Mucosa of descending colon (tissue), 3 donors: ENCODE measurements around the gene PIPOX. TPM values are rescaled to one million over a fixed set of nuclear protein-coding genes. Genes with fewer than 3 reads are reported as not detected.

Source experiments
- ATAC-seq: fragments of 200-7000 bp; cut with Tn5 transposase; one replicate; pipeline ENCODE4 v1.9.1; 2020; ENCODE audit warnings: mild to moderate bottlenecking, moderate library complexity
- DNase-seq, 3 donors: peaks; one replicate each; pipeline ENCODE4 v3.0.0-alpha.2; 2020
- H3K36me3 ChIP-seq: fragments of 200-600 bp; one replicate; pipeline ENCODE4 v1.8.0; 2021; ENCODE audit warnings: low read depth, mild to moderate bottlenecking
- H3K4me1 ChIP-seq: fragments of 200-600 bp; one replicate; pipeline ENCODE4 v1.8.0; 2021; ENCODE audit warnings: low read depth, mild to moderate bottlenecking
- H3K4me3 ChIP-seq: fragments of 200-600 bp; one replicate; pipeline ENCODE4 v1.8.0; 2021; ENCODE audit warnings: mild to moderate bottlenecking
- H3K9me3 ChIP-seq: fragments of 200-600 bp; one replicate; pipeline ENCODE4 v1.8.0; 2021; ENCODE audit warnings: mild to moderate bottlenecking
- intact Hi-C, 2 donors: fragments of 100-400 bp; cut with DNase I in 1 of 2; cut with micrococcal nuclease in 1 of 2; formaldehyde crosslinking; loops; one replicate each; pipeline versions ENCODE4 v1.11.0 to v1.11.1; 2022; cut with DNase I, micrococcal nuclease
- total RNA-seq, 3 donors: library from RNA; stranded (reverse); fragmentation: NEBNext Ultra II Directional in 2 of 3; extraction: Animal tissue kit (Norgen Biotek cat#: 25700) in 2 of 3; gene quantifications; one replicate each; pipeline versions ENCODE4 v1.2.1 to v1.2.4, GENCODE V29; 2021 to 2023
- TF ChIP-seq, protein P1 (sequence below): fragments of 200-600 bp; IDR thresholded peaks from one replicate; pipeline ENCODE4 v1.8.0; 2022; ENCODE audit warnings: antibody characterized with exemption, mild to moderate bottlenecking
- donor health status: DM: no; HTN: no; CAD: no; lungs with moderate emphysema.
- donor health status: DM: no; HTN: no; CAD: no.
- donor health status: DM: no; HTN: yes; CAD: no.

PIPOX gene
- total RNA-seq, 3 donors from 2014 or later, result 0.75 to 7.4 (median 1.3) TPM

DNA sequence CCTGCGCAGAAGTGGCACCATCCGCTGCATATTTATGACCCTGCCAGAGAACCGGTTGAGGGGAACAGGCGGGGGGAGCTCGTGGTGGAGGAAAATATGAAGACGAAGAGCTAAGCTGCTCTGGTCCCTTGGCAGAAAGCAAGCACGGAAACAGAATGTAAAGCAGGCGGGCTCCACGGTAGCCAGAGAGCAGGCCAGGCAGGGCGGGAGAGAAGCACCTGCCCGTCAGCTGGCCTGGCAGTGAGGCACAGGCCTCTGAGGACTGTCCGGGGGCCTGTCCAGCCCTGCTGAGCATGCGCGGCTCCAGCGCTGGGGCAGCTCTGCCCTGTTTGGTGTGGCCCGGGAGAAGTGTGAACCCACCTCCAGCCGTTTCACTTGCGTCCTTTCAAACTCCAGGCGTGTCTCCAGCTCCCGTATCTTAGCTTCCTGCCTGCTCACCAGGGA lies 46.7 kb downstream of the PIPOX start:
- intact Hi-C loops, result no loop called here
- DNase-seq, result no peak
- TF ChIP-seq, protein P1, sequence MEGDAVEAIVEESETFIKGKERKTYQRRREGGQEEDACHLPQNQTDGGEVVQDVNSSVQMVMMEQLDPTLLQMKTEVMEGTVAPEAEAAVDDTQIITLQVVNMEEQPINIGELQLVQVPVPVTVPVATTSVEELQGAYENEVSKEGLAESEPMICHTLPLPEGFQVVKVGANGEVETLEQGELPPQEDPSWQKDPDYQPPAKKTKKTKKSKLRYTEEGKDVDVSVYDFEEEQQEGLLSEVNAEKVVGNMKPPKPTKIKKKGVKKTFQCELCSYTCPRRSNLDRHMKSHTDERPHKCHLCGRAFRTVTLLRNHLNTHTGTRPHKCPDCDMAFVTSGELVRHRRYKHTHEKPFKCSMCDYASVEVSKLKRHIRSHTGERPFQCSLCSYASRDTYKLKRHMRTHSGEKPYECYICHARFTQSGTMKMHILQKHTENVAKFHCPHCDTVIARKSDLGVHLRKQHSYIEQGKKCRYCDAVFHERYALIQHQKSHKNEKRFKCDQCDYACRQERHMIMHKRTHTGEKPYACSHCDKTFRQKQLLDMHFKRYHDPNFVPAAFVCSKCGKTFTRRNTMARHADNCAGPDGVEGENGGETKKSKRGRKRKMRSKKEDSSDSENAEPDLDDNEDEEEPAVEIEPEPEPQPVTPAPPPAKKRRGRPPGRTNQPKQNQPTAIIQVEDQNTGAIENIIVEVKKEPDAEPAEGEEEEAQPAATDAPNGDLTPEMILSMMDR, result no peak
- no peaks in the 10 kb centered on the region for H3K4me1 ChIP-seq
- ATAC-seq, result no peak
- no peak overlapping the region for H3K4me3 ChIP-seq
- H3K36me3 ChIP-seq, result peaks cover 8% of the 10 kb centered on the region
- H3K9me3 ChIP-seq, result no peaks in the 10 kb centered on the region

DNA sequence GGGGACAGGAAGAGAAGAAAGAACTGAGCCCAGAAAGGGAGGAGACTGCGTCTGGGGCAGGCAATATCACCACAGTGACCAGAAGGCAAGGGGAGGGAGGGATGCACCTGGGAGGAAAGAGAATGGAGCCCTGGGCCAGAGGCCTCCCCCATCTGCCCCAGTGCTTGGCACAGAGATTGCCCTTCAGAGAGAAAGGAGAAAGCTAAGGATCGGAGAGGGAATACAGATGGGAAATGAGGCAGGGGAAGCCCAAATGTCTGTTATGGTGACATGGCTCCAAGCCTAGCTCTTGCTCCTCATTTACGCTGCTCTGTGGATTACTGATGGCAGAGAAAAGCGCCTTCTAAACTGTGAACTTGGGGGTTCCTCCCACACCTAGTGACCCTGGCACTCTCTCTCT lies 47.2 kb downstream of the PIPOX start:
- Histone ChIP-seq H3K4me3 (no peak overlapping the region), H3K4me1 (no peaks in the 10 kb centered on the region), H3K36me3 (peaks cover 8% of the 10 kb centered on the region), H3K9me3 (no peaks in the 10 kb centered on the region)
- intact Hi-C loops, result no loop called here
- TF ChIP-seq, protein P1, result no peak
- DNase-seq (no peak), ATAC-seq (no peak)

DNA sequence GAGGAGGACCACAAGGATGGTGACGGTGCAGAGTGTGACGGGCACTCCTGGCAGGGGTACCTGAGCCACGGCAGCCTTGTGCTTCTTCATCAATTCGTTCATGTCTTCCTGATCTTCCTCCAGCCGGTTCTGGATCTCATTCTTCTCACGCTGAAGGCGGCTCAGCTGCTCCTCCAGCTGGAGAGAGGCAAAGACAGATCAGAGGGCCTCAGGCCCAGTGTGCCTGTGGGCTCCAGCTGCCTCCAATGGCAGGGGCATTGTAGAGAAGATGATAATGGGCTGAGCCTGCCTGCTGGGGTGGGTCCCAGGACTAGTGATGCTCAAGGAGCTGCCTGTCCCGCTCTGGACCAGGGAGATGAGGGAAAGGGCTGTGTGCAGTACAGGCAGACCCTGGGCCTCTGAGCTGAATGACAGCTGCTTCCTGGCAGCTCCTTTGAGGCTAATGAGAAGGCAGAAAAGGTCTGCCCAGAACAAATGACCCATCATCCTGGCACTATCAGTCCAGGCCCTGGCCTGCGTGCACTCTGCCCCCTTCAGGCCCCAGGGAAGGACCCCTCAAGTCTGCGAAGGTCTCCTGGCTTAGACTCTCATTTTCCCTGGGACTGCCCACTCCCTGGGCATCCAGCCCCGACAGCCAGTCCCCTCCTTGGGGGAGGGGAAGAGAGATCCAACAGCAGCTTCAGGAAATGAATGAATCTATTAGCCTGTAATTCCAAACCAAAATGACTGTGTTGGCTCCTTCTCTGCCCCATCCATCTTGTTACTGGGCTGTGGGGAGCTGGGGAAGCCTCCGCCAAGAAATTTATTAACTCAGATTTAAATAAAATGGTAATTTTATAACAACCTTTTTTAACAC lies 48.0 kb downstream of the PIPOX start:
- Histone ChIP-seq H3K4me1 (no peaks in the 10 kb centered on the region), H3K36me3 (peaks cover 11% of the 10 kb centered on the region), H3K4me3 (no peak overlapping the region), H3K9me3 (no peaks in the 10 kb centered on the region)
- intact Hi-C loops, result no loop called here
- DNase-seq (no peak), ATAC-seq (no peak)
- TF ChIP-seq, protein P1, result no peak

DNA sequence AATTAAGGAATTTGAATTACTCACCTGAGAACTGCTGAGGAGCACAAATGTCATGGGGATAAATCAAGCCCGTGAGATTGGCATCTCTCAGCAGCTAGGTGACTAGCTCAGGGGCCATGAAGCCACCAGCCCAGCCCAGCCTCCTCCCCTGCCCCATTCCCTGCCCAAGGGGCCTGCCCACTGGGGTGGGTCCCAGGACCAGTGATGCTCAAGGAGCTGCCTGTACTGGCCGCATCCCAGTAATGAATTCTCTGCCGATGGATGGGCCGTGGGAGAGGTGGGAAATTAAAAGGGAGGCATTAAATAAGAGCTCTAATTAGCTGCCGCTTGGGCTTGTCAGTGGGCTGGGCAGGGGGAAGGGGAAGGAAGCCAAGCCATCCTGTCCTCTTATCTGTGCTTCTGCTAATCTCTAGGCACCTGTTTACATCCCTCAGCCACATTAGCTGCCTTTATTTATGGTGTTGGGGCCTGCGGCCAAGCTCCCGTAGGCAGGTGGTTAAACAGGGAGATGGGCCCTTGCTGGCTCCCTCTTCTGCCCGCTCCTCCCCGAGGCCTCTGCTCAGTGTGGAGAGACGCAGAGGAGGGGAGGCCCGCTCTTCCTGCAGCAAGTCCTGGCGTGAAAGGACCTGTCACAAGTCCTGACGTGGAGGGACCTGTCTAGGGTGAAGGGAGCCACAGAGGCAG lies 48.8 kb downstream of the PIPOX start:
- Histone ChIP-seq H3K9me3 (no peaks in the 10 kb centered on the region), H3K4me1 (no peaks in the 10 kb centered on the region), H3K4me3 (no peak overlapping the region), H3K36me3 (peaks cover 6% of the 10 kb centered on the region)
- ATAC-seq (no peak), DNase-seq (no peak)
- intact Hi-C loops, result no loop called here
- TF ChIP-seq, protein P1, result no peak

DNA sequence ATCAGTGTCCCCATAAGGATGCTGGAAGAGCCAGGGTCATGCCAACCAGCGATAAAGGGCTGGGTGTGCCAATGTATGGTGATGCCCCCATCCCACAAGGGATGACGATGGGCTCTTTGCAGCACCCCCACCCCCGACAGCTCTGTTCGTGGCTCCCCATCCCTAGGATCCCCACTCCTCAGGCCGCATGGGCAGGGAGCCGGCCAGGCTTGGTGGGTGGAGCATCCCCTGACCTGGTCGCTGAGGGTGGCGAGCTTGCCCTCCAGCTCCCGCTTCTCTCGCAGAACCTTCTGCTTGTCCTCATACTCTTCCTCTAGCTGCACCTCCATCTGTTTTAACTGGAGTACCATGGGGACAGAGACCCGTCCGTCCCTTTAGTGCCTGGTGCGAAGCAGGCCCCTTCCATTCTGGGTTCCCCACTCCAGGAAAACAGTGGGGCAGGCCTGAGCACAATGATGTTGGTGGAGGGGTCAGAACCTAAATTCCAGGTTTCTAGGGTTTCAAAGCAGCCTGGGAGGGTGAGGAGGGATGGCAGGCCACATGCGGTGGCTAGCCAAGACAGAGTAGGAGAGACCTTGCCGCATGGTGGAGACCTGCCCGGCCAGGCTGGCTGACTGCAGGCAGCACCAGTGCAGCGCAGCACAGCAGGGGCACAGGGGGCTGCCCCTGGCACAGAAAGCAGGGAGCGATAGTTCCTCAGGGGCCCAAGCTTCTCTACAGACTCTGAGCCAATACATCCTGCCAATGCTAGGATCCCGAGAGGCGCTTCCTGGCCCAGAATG lies 50.3 kb downstream of the PIPOX start:
- TF ChIP-seq, protein P1, result no peak
- Histone ChIP-seq H3K36me3 (peaks cover 10% of the 10 kb centered on the region), H3K4me3 (no peak overlapping the region), H3K4me1 (no peaks in the 10 kb centered on the region), H3K9me3 (no peaks in the 10 kb centered on the region)
- ATAC-seq, result no peak
- intact Hi-C loops, result no loop called here
- no peak for DNase-seq
